HCT116 (cell line): ENCODE data around the gene REEP5. TPM values are rescaled to one million over a fixed set of nuclear protein-coding genes. Genes with fewer than 3 reads are reported as not detected.

ENCODE experiments used
- ATAC-seq: fragments of 200-7000 bp; cut with Tn5 transposase; 2 replicates; pipeline ENCODE4 v1.9.1; 2020; ENCODE audit warnings: mild to moderate bottlenecking, moderate library complexity
- BruUV-seq: library from RNA; stranded (reverse); fragments of 400-500 nt; replicated peaks from 2 replicates; lab custom pipeline; 2021; lab: Mats Ljungman, UMichigan
- CTCF ChIA-PET: fragments of 300-600 bp; sonication (Branson Sonifier 250); formaldehyde crosslinking; loops from one replicate; lab custom pipeline; 2021; ENCODE audit warnings: antibody characterized with exemption; lab: Charles Lee
- POLR2A ChIA-PET: fragments of 300-600, 350-600 bp; sonication (Branson Sonifier 250); formaldehyde crosslinking; loops from one replicate; lab custom pipeline; 2021; ENCODE audit warnings: antibody characterized with exemption; lab: Charles Lee
- RAD21 ChIA-PET, 2 experiments: fragments of 300-600 bp; sonication (Branson Sonifier 250); formaldehyde crosslinking; loops; one replicate each; lab custom pipeline; 2023; ENCODE audit warnings: low total read pairs in 2 of 2; ENCODE audit not compliant: uncharacterized antibody in 2 of 2, unreplicated experiment in 2 of 2, low non-redundant PET in 1 of 2; lab: Charles Lee
- DNase-seq: peaks from one replicate; pipeline ENCODE4 v3.0.0-alpha.2; 2010; ENCODE audit warnings: low read depth, low spot score
- H2AFZ ChIP-seq: fragments of 200-600 bp; shearing (Covaris generic), sonication (generic); 2 replicates; pipeline ENCODE4 v1.6.1; 2017; ENCODE audit warnings: low read depth, mixed run types, mixed read lengths, antibody characterized with exemption, low read length; ENCODE audit not compliant: poor library complexity, severe bottlenecking
- H3K27ac ChIP-seq: 2 replicates; pipeline ENCODE4 v1.5.1; 2012; ENCODE audit warnings: low read depth, low read length
- H3K27me3 ChIP-seq: fragments of 200-600 bp; sonication (generic); 2 replicates; pipeline ENCODE4 v1.6.1; 2016; ENCODE audit warnings: mixed run types, low read length, mixed read lengths; ENCODE audit not compliant: insufficient read depth
- H3K36me3 ChIP-seq, 2 experiments: fragments of 200-500 bp in 1 of 2; fragments of 200-600 bp in 1 of 2; sonication (Bioruptor generic) in 1 of 2; sonication (generic) in 1 of 2; 2 replicates each; pipeline versions ENCODE4 v1.5.1 to v1.6.1; 2014 to 2016; ENCODE audit warnings: low read length in 2 of 2, inconsistent platforms in 1 of 2, mixed read lengths in 1 of 2, mixed run types in 1 of 2; ENCODE audit not compliant: insufficient read depth in 2 of 2, control insufficient read depth in 1 of 2
- H3K4me1 ChIP-seq, 2 experiments: fragments of 200-600 bp in 1 of 2; sonication (generic) in 1 of 2; 2 replicates each; pipeline versions ENCODE4 v1.5.1 to v1.6.1; 2012 to 2017; ENCODE audit warnings: low read length in 2 of 2, inconsistent platforms in 1 of 2, mild to moderate bottlenecking in 1 of 2, mixed read lengths in 1 of 2, mixed run types in 1 of 2, moderate library complexity in 1 of 2; ENCODE audit not compliant: insufficient read depth in 2 of 2, control insufficient read depth in 1 of 2
- H3K4me2 ChIP-seq: fragments of 200-600 bp; sonication (generic); 2 replicates; pipeline ENCODE4 v1.6.1; 2017; ENCODE audit warnings: mixed run types, low read length, mixed read lengths
- H3K4me3 ChIP-seq, 2 experiments: fragments of 200-600 bp in 1 of 2; sonication (generic) in 1 of 2; replicated peaks in 1 of 2; 2 replicates each; pipeline ENCODE4 v1.5.1; 2011 to 2016; ENCODE audit warnings: low read length in 2 of 2, control low read depth in 1 of 2, low read depth in 1 of 2, mild to moderate bottlenecking in 1 of 2, mixed read lengths in 1 of 2, mixed run types in 1 of 2
- H3K79me2 ChIP-seq: fragments of 200-600 bp; sonication (generic); 2 replicates; pipeline ENCODE4 v1.6.1; 2017; ENCODE audit warnings: mild to moderate bottlenecking, mixed run types, low read length, moderate library complexity, mixed read lengths; ENCODE audit not compliant: insufficient read depth
- H3K9ac ChIP-seq: fragments of 200-600 bp; sonication (generic); 2 replicates; pipeline ENCODE4 v1.6.1; 2016; ENCODE audit warnings: low read length, mixed read lengths
- H3K9me2 ChIP-seq: fragments of 200-600 bp; sonication (generic), shearing (Covaris generic); 2 replicates; pipeline ENCODE4 v1.6.1; 2017; ENCODE audit warnings: mixed run types, mild to moderate bottlenecking, moderate library complexity; ENCODE audit not compliant: insufficient read depth
- H3K9me3 ChIP-seq, 2 experiments: fragments of 200-500 bp in 1 of 2; fragments of 200-600 bp in 1 of 2; sonication (Bioruptor generic) in 1 of 2; sonication (generic) in 1 of 2; 2 replicates each; pipeline ENCODE4 v1.6.1; 2014 to 2017; ENCODE audit warnings: low read length in 2 of 2, mixed read lengths in 2 of 2, inconsistent platforms in 1 of 2, low read depth in 1 of 2, mild to moderate bottlenecking in 1 of 2, mixed run types in 1 of 2, moderate library complexity in 1 of 2; ENCODE audit not compliant: control insufficient read depth in 1 of 2, insufficient read depth in 1 of 2
- H4K20me1 ChIP-seq: fragments of 200-600 bp; sonication (generic), shearing (Covaris generic); 2 replicates; pipeline ENCODE4 v1.6.1; 2017; ENCODE audit warnings: mixed run types, mild to moderate bottlenecking, moderate library complexity; ENCODE audit not compliant: insufficient read depth
- CBX3 ChIP-seq: IDR thresholded peaks from 2 replicates; pipeline ENCODE4 v1.6.1; 2012; ENCODE audit warnings: low read depth
- CEBPB ChIP-seq: IDR thresholded peaks from 2 replicates; pipeline ENCODE4 v1.6.1; 2012; ENCODE audit warnings: low read depth
- ELF1 ChIP-seq: IDR thresholded peaks from 2 replicates; pipeline ENCODE4 v1.6.1; 2012; ENCODE audit warnings: low read depth, borderline replicate concordance
- EZH2phosphoT487 ChIP-seq: fragments of 200-600 bp; IDR thresholded peaks from 2 replicates; pipeline ENCODE4 v1.6.1; 2018; ENCODE audit warnings: antibody characterized with exemption, borderline replicate concordance
- FOSL1 ChIP-seq: IDR thresholded peaks from 2 replicates; pipeline ENCODE4 v1.6.1; 2012; ENCODE audit warnings: low read depth
- POLR2AphosphoS5 ChIP-seq: IDR thresholded peaks from 2 replicates; pipeline ENCODE4 v1.6.1; 2011; ENCODE audit warnings: mild to moderate bottlenecking, low read depth, low read length, moderate library complexity
- RAD21 ChIP-seq: IDR thresholded peaks from 2 replicates; pipeline ENCODE4 v1.6.1; 2012; ENCODE audit warnings: low read depth, mild to moderate bottlenecking
- SIN3A ChIP-seq: IDR thresholded peaks from 2 replicates; pipeline ENCODE4 v1.6.1; 2012; ENCODE audit warnings: low read depth
- SRF ChIP-seq: IDR thresholded peaks from 2 replicates; pipeline ENCODE4 v1.6.1; 2012; ENCODE audit warnings: low read depth
- ZNF274 ChIP-seq: fragments of 200-500 bp; sonication (Bioruptor generic); IDR thresholded peaks from 2 replicates; pipeline ENCODE4 v1.6.1; 2014; ENCODE audit warnings: mild to moderate bottlenecking, low read depth, low read length, inconsistent platforms
- intact Hi-C: fragments of 100-400 bp; cut with micrococcal nuclease; formaldehyde crosslinking; loops from 2 replicates; pipeline ENCODE4 v1.10.0; 2022
- total RNA-seq: library from RNA; stranded (reverse); gene quantifications from one replicate; pipeline ENCODE4 v1.2.1, GENCODE V29; 2021; ENCODE audit not compliant: unreplicated experiment
- TF ChIP-seq, protein P1 (sequence below), 3 experiments: fragments of 200-600 bp in 1 of 3; sonication (generic) in 1 of 3; IDR thresholded peaks in 2 of 3; conservative IDR thresholded peaks in 1 of 3; 2 replicates each; pipeline ENCODE4 v1.5.1; 2012 to 2017; ENCODE audit warnings: low read depth in 2 of 3, low read length in 2 of 3, antibody characterized with exemption in 1 of 3, borderline replicate concordance in 1 of 3, control low read depth in 1 of 3, mild to moderate bottlenecking in 1 of 3, mixed read lengths in 1 of 3, mixed run types in 1 of 3, moderate library complexity in 1 of 3; ENCODE audit not compliant: insufficient read depth in 1 of 3
- TF ChIP-seq, protein P2 (sequence below): IDR thresholded peaks from 2 replicates; pipeline ENCODE4 v1.6.1; 2012
- TF ChIP-seq, protein P3 (sequence below): IDR thresholded peaks from 2 replicates; pipeline ENCODE4 v1.6.1; 2012; ENCODE audit warnings: low read depth

Gene REEP5
- total RNA-seq, 1 experiment from 2014 or later, result 71.7 TPM

DNA sequence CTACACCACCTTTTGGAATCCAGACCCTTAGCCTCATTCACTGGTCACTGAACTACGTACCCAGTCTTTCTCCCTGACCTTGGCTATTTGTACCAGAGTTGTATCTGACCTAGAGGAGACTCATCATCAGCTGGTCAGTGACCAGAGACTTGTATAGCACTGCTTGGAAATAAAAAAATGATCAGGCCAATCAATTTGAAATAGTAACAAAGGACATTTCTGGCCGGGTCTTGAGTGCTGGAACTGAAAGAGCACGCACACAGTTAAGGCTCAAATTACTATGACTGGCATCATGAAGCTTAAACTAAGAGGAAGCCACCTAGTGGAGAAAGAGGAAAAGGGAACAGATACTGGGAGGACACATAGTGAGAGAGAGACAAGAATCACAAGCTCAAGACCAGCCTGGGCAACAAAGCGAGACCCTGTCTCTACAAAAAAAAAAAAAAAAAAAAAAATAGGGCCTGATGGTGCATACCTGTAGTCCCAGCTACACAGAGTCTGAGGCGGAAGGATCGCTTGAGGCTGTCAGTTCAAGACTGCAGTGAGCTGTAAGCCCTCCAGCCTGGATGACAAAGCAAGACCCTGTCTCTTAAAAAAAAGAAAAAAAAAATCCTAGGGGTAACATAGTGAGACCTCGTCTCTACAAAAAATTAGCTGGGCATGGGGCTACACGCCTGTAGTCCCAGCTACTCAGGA lies 73.8 kb downstream of the REEP5 start (continued):
- TF ChIP-seq, protein P1, sequence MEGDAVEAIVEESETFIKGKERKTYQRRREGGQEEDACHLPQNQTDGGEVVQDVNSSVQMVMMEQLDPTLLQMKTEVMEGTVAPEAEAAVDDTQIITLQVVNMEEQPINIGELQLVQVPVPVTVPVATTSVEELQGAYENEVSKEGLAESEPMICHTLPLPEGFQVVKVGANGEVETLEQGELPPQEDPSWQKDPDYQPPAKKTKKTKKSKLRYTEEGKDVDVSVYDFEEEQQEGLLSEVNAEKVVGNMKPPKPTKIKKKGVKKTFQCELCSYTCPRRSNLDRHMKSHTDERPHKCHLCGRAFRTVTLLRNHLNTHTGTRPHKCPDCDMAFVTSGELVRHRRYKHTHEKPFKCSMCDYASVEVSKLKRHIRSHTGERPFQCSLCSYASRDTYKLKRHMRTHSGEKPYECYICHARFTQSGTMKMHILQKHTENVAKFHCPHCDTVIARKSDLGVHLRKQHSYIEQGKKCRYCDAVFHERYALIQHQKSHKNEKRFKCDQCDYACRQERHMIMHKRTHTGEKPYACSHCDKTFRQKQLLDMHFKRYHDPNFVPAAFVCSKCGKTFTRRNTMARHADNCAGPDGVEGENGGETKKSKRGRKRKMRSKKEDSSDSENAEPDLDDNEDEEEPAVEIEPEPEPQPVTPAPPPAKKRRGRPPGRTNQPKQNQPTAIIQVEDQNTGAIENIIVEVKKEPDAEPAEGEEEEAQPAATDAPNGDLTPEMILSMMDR (IDR thresholded peaks at IDR 0.05 in 2 of 3, conservative IDR thresholded peaks at IDR 0.05 in 1 of 3; ENCODE audit: borderline replicate concordance in 1 of 3, insufficient read depth in 1 of 3, low read depth in 2 of 3, low read length in 2 of 3), result peak; percentile 54 to 76 (median 73); a peak in 5 of 6 replicates
- TF ChIP-seq ELF1 (no peak), RAD21 (peak; percentile 61)
- TF ChIP-seq, all 23 proteins: peak for 4

DNA sequence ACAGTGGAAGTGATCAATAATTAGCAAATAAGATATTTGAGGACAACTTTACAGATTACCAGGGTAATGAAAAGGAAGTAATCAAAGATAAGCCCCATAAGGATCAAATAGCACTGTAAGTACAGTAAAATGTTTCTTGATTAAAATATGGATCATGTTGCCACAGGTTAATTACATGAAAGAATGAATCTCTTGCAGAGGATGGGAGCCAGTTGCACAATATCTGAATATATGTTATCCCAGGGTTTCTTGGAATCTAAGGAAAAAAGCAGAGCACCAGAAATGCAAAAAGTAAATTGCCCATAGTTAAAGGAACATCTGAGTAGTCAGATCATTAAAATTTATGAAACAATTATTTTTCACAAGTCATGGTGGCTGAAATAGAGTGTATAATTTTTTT lies 74.7 kb downstream of the REEP5 start:
- no peak overlapping the region for H3K9ac ChIP-seq
- H3K27me3 ChIP-seq, result no peaks in the 10 kb centered on the region
- no peak overlapping the region for H3K27ac ChIP-seq
- H3K4me2 ChIP-seq, result no peak overlapping the region
- no peaks in the 10 kb centered on the region for H3K79me2 ChIP-seq
- no peaks in the 10 kb centered on the region for H3K9me2 ChIP-seq
- POLR2A ChIA-PET, result no interaction called here
- intact Hi-C loops, result loop anchor here (5.0 to 10.0 kb wide), 2 partner anchors 295 to 653 kb away; no protein-coding TSS in a partner anchor
- no peak overlapping the region for H3K4me3 ChIP-seq
- TF ChIP-seq SRF (no peak), POLR2AphosphoS5 (no peak), FOSL1 (no peak), ZNF274 (no peak), SIN3A (no peak), EZH2phosphoT487 (no peak), CBX3 (no peak), CEBPB (no peak)
- TF ChIP-seq, protein P2, sequence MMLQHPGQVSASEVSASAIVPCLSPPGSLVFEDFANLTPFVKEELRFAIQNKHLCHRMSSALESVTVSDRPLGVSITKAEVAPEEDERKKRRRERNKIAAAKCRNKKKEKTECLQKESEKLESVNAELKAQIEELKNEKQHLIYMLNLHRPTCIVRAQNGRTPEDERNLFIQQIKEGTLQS, result no peak
- TF ChIP-seq, protein P3, sequence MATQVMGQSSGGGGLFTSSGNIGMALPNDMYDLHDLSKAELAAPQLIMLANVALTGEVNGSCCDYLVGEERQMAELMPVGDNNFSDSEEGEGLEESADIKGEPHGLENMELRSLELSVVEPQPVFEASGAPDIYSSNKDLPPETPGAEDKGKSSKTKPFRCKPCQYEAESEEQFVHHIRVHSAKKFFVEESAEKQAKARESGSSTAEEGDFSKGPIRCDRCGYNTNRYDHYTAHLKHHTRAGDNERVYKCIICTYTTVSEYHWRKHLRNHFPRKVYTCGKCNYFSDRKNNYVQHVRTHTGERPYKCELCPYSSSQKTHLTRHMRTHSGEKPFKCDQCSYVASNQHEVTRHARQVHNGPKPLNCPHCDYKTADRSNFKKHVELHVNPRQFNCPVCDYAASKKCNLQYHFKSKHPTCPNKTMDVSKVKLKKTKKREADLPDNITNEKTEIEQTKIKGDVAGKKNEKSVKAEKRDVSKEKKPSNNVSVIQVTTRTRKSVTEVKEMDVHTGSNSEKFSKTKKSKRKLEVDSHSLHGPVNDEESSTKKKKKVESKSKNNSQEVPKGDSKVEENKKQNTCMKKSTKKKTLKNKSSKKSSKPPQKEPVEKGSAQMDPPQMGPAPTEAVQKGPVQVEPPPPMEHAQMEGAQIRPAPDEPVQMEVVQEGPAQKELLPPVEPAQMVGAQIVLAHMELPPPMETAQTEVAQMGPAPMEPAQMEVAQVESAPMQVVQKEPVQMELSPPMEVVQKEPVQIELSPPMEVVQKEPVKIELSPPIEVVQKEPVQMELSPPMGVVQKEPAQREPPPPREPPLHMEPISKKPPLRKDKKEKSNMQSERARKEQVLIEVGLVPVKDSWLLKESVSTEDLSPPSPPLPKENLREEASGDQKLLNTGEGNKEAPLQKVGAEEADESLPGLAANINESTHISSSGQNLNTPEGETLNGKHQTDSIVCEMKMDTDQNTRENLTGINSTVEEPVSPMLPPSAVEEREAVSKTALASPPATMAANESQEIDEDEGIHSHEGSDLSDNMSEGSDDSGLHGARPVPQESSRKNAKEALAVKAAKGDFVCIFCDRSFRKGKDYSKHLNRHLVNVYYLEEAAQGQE, result no peak
- CTCF ChIA-PET, result no interaction called here
- no peaks in the 10 kb centered on the region for H3K9me3 ChIP-seq
- BruUV-seq, result no TSS peak
- H2AFZ ChIP-seq, result no peak overlapping the region
- ATAC-seq, result no peak
- no peak for DNase-seq
- RAD21 ChIA-PET, result no interaction called here
- H3K4me1 ChIP-seq, result peaks cover 0 to 4% of the 10 kb centered on the region in 2 experiments; a peak in 1 of 4 replicates
- H4K20me1 ChIP-seq, result no peaks in the 10 kb centered on the region
- H3K36me3 ChIP-seq, result no peaks in the 10 kb centered on the region
